ENCODE measurements around the gene SSNA1.

- TF ChIP-seq CTCF (IDR thresholded peaks at IDR 0.05) (no peak), POLR2A (IDR thresholded peaks at IDR 0.05) (no peak), POLR2AphosphoS5 (IDR thresholded peaks at IDR 0.05) (no peak)
These were observed 48.5 kb downstream of the SSNA1 start for GRCh38 chr9:137236936-137237421.
